HepG2 (cell line): Measurements from ENCODE around the gene L2HGDH. TPM values are rescaled to one million over a fixed set of nuclear protein-coding genes. Genes with fewer than 3 reads are reported as not detected.
A peak's percentile ranks its signal among the peaks of the same experiment; 100 is the strongest.

Experiments used
- ATAC-seq: fragments of 200-7000 bp; cut with Tn5 transposase; 3 replicates; pipeline ENCODE4 v1.9.1; 2020; ENCODE audit warnings: mild to moderate bottlenecking, moderate library complexity
- BruUV-seq: library from RNA; stranded (reverse); fragments of 400-500 nt; replicated peaks from 2 replicates; lab custom pipeline; 2021; lab: Mats Ljungman, UMichigan
- CTCF ChIA-PET: fragments of 300-600 bp; formaldehyde crosslinking; extraction: SDS; loops from one replicate; lab custom pipeline; 2021; ENCODE audit warnings: low total read pairs, inconsistent platforms, low intra/inter-chr PET ratio; lab: Yijun Ruan, JAX
- POLR2A ChIA-PET: fragments of 350-600 bp; sonication (Branson Sonifier 250); formaldehyde crosslinking; loops from one replicate; lab custom pipeline; 2020; ENCODE audit warnings: antibody characterized with exemption, inconsistent platforms; lab: Yijun Ruan, JAX
- DNase-seq: peaks from one replicate; pipeline ENCODE4 v3.0.0-alpha.2; 2015; ENCODE audit warnings: low spot score
- FAIRE-seq: peaks from 3 replicates; lab custom pipeline; 2011; peaks lifted over from hg19 to GRCh38; lab: Jason Lieb, UNC
- H2AFZ ChIP-seq: one replicate; pipeline ENCODE4 v1.6.1; 2011; ENCODE audit warnings: low read length, inconsistent platforms
- H3K27ac ChIP-seq: fragments of 300-600 bp; 3 replicates; pipeline ENCODE4 v1.8.0; 2011; ENCODE audit warnings: mixed run types, mild to moderate bottlenecking, mixed read lengths, low read length, inconsistent platforms; ENCODE audit not compliant: insufficient read depth; ENCODE audit errors: extremely low read length
- H3K27me3 ChIP-seq, 2 experiments: fragments of 200-600 bp in 1 of 2; 2 replicates in 1 of 2; 3 replicates in 1 of 2; pipeline versions ENCODE4 v1.6.0 to v1.8.0; 2011; ENCODE audit warnings: low read length in 2 of 2, mild to moderate bottlenecking in 2 of 2, moderate library complexity in 2 of 2, inconsistent platforms in 1 of 2; ENCODE audit not compliant: insufficient read depth in 2 of 2, control insufficient read depth in 1 of 2
- H3K36me3 ChIP-seq, 2 experiments: fragments of 200-600 bp in 1 of 2; replicated peaks in 1 of 2; 2 replicates in 1 of 2; 3 replicates in 1 of 2; pipeline versions ENCODE4 v1.5.1 to v1.8.0; 2011; ENCODE audit warnings: low read length in 2 of 2, inconsistent platforms in 1 of 2; ENCODE audit not compliant: insufficient read depth in 2 of 2, control insufficient read depth in 1 of 2
- H3K4me1 ChIP-seq: 2 replicates; pipeline ENCODE4 v1.5.1; 2012; ENCODE audit warnings: low read length, inconsistent platforms; ENCODE audit not compliant: insufficient read depth
- H3K4me2 ChIP-seq: 2 replicates; pipeline ENCODE4 v1.6.0; 2011; ENCODE audit warnings: low read depth, low read length, inconsistent platforms
- H3K4me3 ChIP-seq, 3 experiments: fragments of 200-600 bp in 1 of 3; sonication (generic), shearing (Covaris generic) in 1 of 3; replicated peaks in 1 of 3; 2 replicates each; pipeline ENCODE4 v1.5.1; 2011 to 2016; ENCODE audit warnings: low read length in 3 of 3, inconsistent platforms in 2 of 3, low read depth in 2 of 3, mild to moderate bottlenecking in 2 of 3, control low read depth in 1 of 3, mixed read lengths in 1 of 3; ENCODE audit not compliant: insufficient read depth in 1 of 3
- H3K79me2 ChIP-seq: one replicate; pipeline ENCODE4 v1.6.1; 2011; ENCODE audit warnings: low read length, inconsistent platforms; ENCODE audit not compliant: insufficient read depth
- H3K9ac ChIP-seq: 2 replicates; pipeline ENCODE4 v1.6.0; 2011; ENCODE audit warnings: mild to moderate bottlenecking, low read depth, low read length, inconsistent platforms; ENCODE audit not compliant: insufficient read depth
- H3K9me3 ChIP-seq: 2 replicates; pipeline ENCODE4 v1.5.1; 2012; ENCODE audit warnings: mild to moderate bottlenecking, low read length
- H4K20me1 ChIP-seq: 2 replicates; pipeline ENCODE4 v1.6.0; 2011; ENCODE audit warnings: inconsistent platforms, mild to moderate bottlenecking, low read length, moderate library complexity; ENCODE audit not compliant: insufficient read depth
- ARHGAP35 ChIP-seq: sonication (generic); formaldehyde crosslinking; IDR thresholded peaks from 2 replicates; pipeline ENCODE4 v1.9.0; 2022; ENCODE audit warnings: mild to moderate bottlenecking, inconsistent platforms, moderate library complexity, missing genetic modification reagents, borderline replicate concordance
- CCDC6 ChIP-seq: sonication (generic); formaldehyde crosslinking; IDR thresholded peaks from 2 replicates; pipeline ENCODE4 v1.8.1; 2022; ENCODE audit warnings: mild to moderate bottlenecking, missing genetic modification reagents, moderate library complexity
- EZH2 ChIP-seq: conservative IDR thresholded peaks from 2 replicates; pipeline ENCODE4 v1.6.1; 2012; ENCODE audit warnings: mild to moderate bottlenecking, low read depth, low read length, moderate library complexity
- GMEB1 ChIP-seq: sonication (generic); formaldehyde crosslinking; IDR thresholded peaks from 2 replicates; pipeline ENCODE4 v1.5.1; 2020; ENCODE audit warnings: missing genetic modification reagents, mild to moderate bottlenecking, borderline replicate concordance
- MAFK ChIP-seq, 2 experiments: IDR thresholded peaks in 1 of 2; conservative IDR thresholded peaks in 1 of 2; 2 replicates each; pipeline ENCODE4 v1.6.1; 2011; ENCODE audit warnings: improper control_type of control experiment in 2 of 2, low read length in 2 of 2
- MATR3 ChIP-seq: sonication (generic); formaldehyde crosslinking; IDR thresholded peaks from 2 replicates; pipeline ENCODE4 v1.4.0; 2020; ENCODE audit warnings: missing genetic modification reagents
- MIER2 ChIP-seq: IDR thresholded peaks from 2 replicates; pipeline ENCODE4 v1.6.1; 2016; ENCODE audit warnings: missing biosample characterization, missing genetic modification reagents
- POGK ChIP-seq: sonication (generic); formaldehyde crosslinking; conservative IDR thresholded peaks from 2 replicates; pipeline ENCODE4 v1.8.0; 2022; ENCODE audit warnings: mild to moderate bottlenecking, moderate library complexity, missing genetic modification reagents
- RFX1 ChIP-seq: fragments of 450-650 bp; IDR thresholded peaks from 2 replicates; pipeline ENCODE4 v1.6.1; 2017
- STAG1 ChIP-seq: sonication (generic); formaldehyde crosslinking; IDR thresholded peaks from 2 replicates; pipeline ENCODE4 v1.4.0; 2020; ENCODE audit warnings: missing genetic modification reagents
- STAT6 ChIP-seq: sonication (generic); formaldehyde crosslinking; IDR thresholded peaks from 2 replicates; pipeline ENCODE4 v1.4.0; 2020; ENCODE audit warnings: missing genetic modification reagents, mild to moderate bottlenecking, borderline replicate concordance
- ZNF839 ChIP-seq: sonication (generic); formaldehyde crosslinking; IDR thresholded peaks from 2 replicates; pipeline ENCODE4 v1.4.0; 2020; ENCODE audit warnings: missing genetic modification reagents, mild to moderate bottlenecking, borderline replicate concordance
- ZSCAN12 ChIP-seq: sonication (generic); formaldehyde crosslinking; IDR thresholded peaks from 2 replicates; pipeline ENCODE4 v1.9.0; 2021; ENCODE audit warnings: mild to moderate bottlenecking, missing genetic modification reagents
- whole genome bisulfite sequencing: methylation state at CpG from one replicate; pipeline ENCODE4 v1.1.6; 2017; ENCODE audit warnings: low lambda C conversion rate; 5-methylcytosine and 5-hydroxymethylcytosine counted together
- in situ Hi-C: cut with HindIII; loops from 2 replicates; pipeline ENCODE4 v1.10.0; 2017; ENCODE audit warnings: low pct_unique_long_range_greater_than_20kb; ENCODE audit not compliant: extremely low pct_ligation_motif_present
- intact Hi-C: fragments of 100-400 bp; cut with micrococcal nuclease; formaldehyde crosslinking; loops from one replicate; pipeline ENCODE4 v1.10.0; 2022; ENCODE audit not compliant: unreplicated experiment
- polyA plus RNA-seq, 8 experiments: library from polyadenylated mRNA; depleted of rRNA in 3 of 8; stranded (reverse) in 7 of 8; unstranded in 1 of 8; fragments of >200 nt; fragmentation: Illumina TruSeq in 4 of 8; extraction: Trizol in 4 of 8; gene quantifications; 2 replicates each; pipeline versions ENCODE4 v1.2.1 to v1.2.3, GENCODE V29; 2011 to 2016; ENCODE audit warnings: low read depth in 4 of 8, missing spikeins in 1 of 8, mixed read lengths in 1 of 8; ENCODE audit not compliant: insufficient read depth in 1 of 8
- total RNA-seq, 5 experiments: library from RNA; depleted of rRNA; stranded (reverse); fragments of >200 nt; fragmentation: Illumina TruSeq; extraction: Trizol; gene quantifications; 2 replicates each; pipeline ENCODE4 v1.2.3, GENCODE V29; 2016; ENCODE audit warnings: low read depth in 1 of 5

The L2HGDH gene
- total and polyA plus RNA-seq, 2 of the 13 experiments (the other 11 are each of a cell fraction or from before 2014, with no cell fraction given) = 3.3 to 5.0 TPM

GRCh38 chr14:50213795-50214194, 98.2 kb downstream of the L2HGDH start:
- Histone ChIP-seq H3K9ac (no peak overlapping the region), H3K27ac (no peak overlapping the region), H3K36me3 (no peaks in the 10 kb centered on the region), H3K4me1 (peaks cover 6% of the 10 kb centered on the region; the same call in 1 of the 2 replicates), H3K9me3 (no peaks in the 10 kb centered on the region), H3K27me3 (no peaks in the 10 kb centered on the region), H4K20me1 (no peaks in the 10 kb centered on the region), H3K4me3 (no peak overlapping the region), H3K79me2 (peaks cover 14% of the 10 kb centered on the region)
- CTCF ChIA-PET = no interaction called here
- POLR2A ChIA-PET = no interaction called here
- intact Hi-C loops = no loop called here
- in situ Hi-C loops = no loop called here
- 97% methylated on average over 2 of the region's 2 CpGs for WGBS
- no peak for FAIRE-seq
- no peak for ATAC-seq
- no TSS peak for BruUV-seq
- no peak for DNase-seq
- TF ChIP-seq EZH2 = no peak
- TF ChIP-seq MAFK (conservative IDR thresholded peaks at IDR 0.05 in 1 of 2, IDR thresholded peaks at IDR 0.05 in 1 of 2; ENCODE audit: low read length in 2 of 2) = peak; percentile 27 to 58; a peak in 3 of 4 replicates
- no peak for TF ChIP-seq STAT6
- no peak for TF ChIP-seq ZSCAN12 (CRISPR knock-in tag)
- TF ChIP-seq, all 625 proteins: peak for 1
- no peak overlapping the region for H3K4me2 ChIP-seq
- H2AFZ ChIP-seq = no peak overlapping the region

GRCh38 chr14:50212726-50213125, 99.3 kb downstream of the L2HGDH start:
- Histone ChIP-seq H3K27me3 (no peaks in the 10 kb centered on the region), H4K20me1 (no peaks in the 10 kb centered on the region), H3K9me3 (no peaks in the 10 kb centered on the region), H3K4me1 (peaks cover 6% of the 10 kb centered on the region; the same call in 1 of the 2 replicates), H3K79me2 (peaks cover 7% of the 10 kb centered on the region), H2AFZ (no peak overlapping the region), H3K27ac (no peak overlapping the region), H3K36me3 (no peaks in the 10 kb centered on the region), H3K4me3 (no peak overlapping the region), H3K9ac (no peak overlapping the region), H3K4me2 (no peak overlapping the region)
- WGBS = 67% methylated on average over 3 of the region's 3 CpGs
- no TSS peak for BruUV-seq
- ATAC-seq = no peak
- ChIA-PET CTCF (no interaction called here), POLR2A (no interaction called here)
- no peak for DNase-seq
- intact Hi-C loops = no loop called here
- no peak for FAIRE-seq
- in situ Hi-C loops = no loop called here
- TF ChIP-seq RFX1 = no peak
- TF ChIP-seq ZNF839 (CRISPR knock-in tag) = no peak
- no peak for TF ChIP-seq MATR3 (CRISPR knock-in tag)
- TF ChIP-seq STAG1 = no peak
- TF ChIP-seq POGK (CRISPR knock-in tag) = no peak
- TF ChIP-seq ARHGAP35 (CRISPR knock-in tag) = no peak
- TF ChIP-seq MIER2 = no peak
- TF ChIP-seq CCDC6 (CRISPR knock-in tag) = no peak
- no peak for TF ChIP-seq GMEB1 (CRISPR knock-in tag)
